ENCODE measurements around the gene KIAA1614.

The KIAA1614 gene

DNA sequence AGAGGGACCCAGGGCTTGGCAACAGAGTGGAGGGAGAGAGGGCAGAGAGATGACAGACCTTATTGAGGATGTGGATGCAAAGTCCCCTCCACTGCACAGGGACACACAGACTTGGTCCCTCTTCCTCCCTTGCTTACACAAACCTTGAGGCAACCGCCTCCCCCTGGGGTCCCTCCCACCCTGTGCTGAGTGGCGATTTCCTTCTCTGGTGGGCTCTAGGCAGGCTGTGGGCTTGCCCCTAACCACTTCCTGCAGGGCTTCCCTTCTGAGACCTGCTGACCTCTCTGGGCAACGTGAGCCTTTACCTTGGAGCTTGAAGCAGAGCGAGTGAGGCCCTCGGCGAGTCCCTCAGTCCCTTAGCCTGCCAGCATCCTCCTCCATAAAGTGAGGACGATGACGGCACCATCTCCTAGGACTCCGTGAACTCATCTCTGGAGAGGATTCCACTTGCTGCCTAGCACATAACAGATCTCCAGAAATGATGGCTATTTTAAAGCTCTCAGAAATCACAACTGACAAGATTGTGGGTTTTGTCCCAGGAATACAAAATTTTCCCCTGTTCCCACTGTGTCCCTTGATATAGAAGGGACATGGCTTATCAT, 25.0 kb downstream of the KIAA1614 start:
- Histone ChIP-seq H3K27me3 (ENCODE audit: insufficient read depth, low read depth) (no peaks in the 10 kb centered on the region), H3K4me3 (IDR thresholded peaks at IDR 0.05; ENCODE audit: insufficient read depth, low read depth, low read length) (no peak overlapping the region), H3K36me3 (ENCODE audit: insufficient read depth) (no peaks in the 10 kb centered on the region), H4K20me1 (ENCODE audit: insufficient read depth) (no peaks in the 10 kb centered on the region), H3K4me1 (ENCODE audit: low read depth, poor library complexity, severe bottlenecking) (no peaks in the 10 kb centered on the region), H3K27ac (no peak overlapping the region), H3K9ac (no peak overlapping the region), H3K4me2 (no peak overlapping the region), H2AFZ (ENCODE audit: low read depth) (no peak overlapping the region), H3K79me2 (ENCODE audit: insufficient read depth, low read depth) (no peaks in the 10 kb centered on the region)
- TF ChIP-seq, protein P1, sequence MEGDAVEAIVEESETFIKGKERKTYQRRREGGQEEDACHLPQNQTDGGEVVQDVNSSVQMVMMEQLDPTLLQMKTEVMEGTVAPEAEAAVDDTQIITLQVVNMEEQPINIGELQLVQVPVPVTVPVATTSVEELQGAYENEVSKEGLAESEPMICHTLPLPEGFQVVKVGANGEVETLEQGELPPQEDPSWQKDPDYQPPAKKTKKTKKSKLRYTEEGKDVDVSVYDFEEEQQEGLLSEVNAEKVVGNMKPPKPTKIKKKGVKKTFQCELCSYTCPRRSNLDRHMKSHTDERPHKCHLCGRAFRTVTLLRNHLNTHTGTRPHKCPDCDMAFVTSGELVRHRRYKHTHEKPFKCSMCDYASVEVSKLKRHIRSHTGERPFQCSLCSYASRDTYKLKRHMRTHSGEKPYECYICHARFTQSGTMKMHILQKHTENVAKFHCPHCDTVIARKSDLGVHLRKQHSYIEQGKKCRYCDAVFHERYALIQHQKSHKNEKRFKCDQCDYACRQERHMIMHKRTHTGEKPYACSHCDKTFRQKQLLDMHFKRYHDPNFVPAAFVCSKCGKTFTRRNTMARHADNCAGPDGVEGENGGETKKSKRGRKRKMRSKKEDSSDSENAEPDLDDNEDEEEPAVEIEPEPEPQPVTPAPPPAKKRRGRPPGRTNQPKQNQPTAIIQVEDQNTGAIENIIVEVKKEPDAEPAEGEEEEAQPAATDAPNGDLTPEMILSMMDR (conservative IDR thresholded peaks at IDR 0.05; ENCODE audit: low read depth, low read length), result no peak

DNA sequence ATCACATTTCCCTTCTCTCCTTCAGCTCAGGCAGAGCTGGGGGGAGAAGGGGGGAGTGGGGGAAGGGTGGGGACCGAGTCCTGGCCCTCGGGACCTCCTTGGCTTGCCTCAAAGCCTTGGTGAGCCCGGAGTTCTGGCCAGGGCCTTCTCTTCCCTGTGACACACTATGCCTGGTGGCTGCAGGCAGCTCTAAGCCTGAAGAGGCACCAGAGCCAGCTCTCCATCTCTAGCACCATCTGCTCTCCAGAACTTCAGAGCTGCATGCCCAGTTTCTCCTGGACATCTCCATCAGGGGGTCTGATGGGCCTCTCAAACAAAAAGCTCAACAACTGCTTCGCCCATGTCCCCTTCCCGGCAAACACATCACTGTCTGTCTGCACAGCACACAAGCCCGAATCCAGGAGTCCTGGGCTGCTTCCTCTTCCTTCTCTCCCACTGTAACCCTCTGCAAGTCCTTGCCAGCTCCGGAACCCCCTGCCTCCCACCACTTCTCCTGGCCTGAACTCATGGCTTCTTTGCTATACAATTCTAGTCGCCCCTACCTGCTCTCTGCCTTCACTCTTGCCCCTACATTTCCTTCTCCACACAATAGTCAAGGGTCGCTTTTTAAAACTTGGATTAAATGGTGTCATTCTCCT, 26.5 kb downstream of the KIAA1614 start:
- no peaks in the 10 kb centered on the region for H3K27me3 ChIP-seq (ENCODE audit: insufficient read depth, low read depth)
- no peaks in the 10 kb centered on the region for H4K20me1 ChIP-seq (ENCODE audit: insufficient read depth)
- TF ChIP-seq, protein P1 (conservative IDR thresholded peaks at IDR 0.05; ENCODE audit: low read depth, low read length), result no peak
- H3K4me1 ChIP-seq (ENCODE audit: low read depth, poor library complexity, severe bottlenecking), result no peaks in the 10 kb centered on the region
- H2AFZ ChIP-seq (ENCODE audit: low read depth), result no peak overlapping the region
- no peaks in the 10 kb centered on the region for H3K36me3 ChIP-seq (ENCODE audit: insufficient read depth)
- H3K4me3 ChIP-seq (IDR thresholded peaks at IDR 0.05; ENCODE audit: insufficient read depth, low read depth, low read length), result no peak overlapping the region
- no peak overlapping the region for H3K27ac ChIP-seq
- no peak overlapping the region for H3K9ac ChIP-seq
- no peak overlapping the region for H3K4me2 ChIP-seq
- no peaks in the 10 kb centered on the region for H3K79me2 ChIP-seq (ENCODE audit: insufficient read depth, low read depth)

DNA sequence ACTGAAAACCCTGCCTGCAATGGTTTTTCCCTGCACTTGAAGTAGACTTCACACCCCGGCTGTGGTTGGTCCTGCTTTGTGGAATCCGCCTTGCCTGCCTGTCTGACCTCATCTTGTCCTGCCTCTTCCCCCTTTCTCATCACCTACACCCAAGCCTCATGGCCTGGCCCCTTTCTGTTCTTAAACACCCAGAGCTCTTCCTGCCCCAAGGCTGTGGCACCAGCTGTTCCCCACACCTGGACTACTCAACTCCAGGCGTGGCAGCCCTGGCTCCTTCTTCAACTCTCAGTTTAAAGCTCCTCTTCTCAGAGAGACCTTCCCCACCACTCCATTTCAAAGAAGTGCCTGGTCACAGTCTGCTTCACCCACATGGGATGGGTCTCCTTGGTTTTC, 27.0 kb downstream of the KIAA1614 start:
- Histone ChIP-seq H3K4me3 (IDR thresholded peaks at IDR 0.05; ENCODE audit: insufficient read depth, low read depth, low read length) (no peak overlapping the region), H3K27me3 (ENCODE audit: insufficient read depth, low read depth) (no peaks in the 10 kb centered on the region), H3K27ac (no peak overlapping the region), H4K20me1 (ENCODE audit: insufficient read depth) (no peaks in the 10 kb centered on the region), H3K79me2 (ENCODE audit: insufficient read depth, low read depth) (no peaks in the 10 kb centered on the region), H3K36me3 (ENCODE audit: insufficient read depth) (no peaks in the 10 kb centered on the region), H2AFZ (ENCODE audit: low read depth) (no peak overlapping the region), H3K9ac (no peak overlapping the region), H3K4me1 (ENCODE audit: low read depth, poor library complexity, severe bottlenecking) (no peaks in the 10 kb centered on the region), H3K4me2 (no peak overlapping the region)
- TF ChIP-seq, protein P1 (conservative IDR thresholded peaks at IDR 0.05; ENCODE audit: low read depth, low read length), result no peak

DNA sequence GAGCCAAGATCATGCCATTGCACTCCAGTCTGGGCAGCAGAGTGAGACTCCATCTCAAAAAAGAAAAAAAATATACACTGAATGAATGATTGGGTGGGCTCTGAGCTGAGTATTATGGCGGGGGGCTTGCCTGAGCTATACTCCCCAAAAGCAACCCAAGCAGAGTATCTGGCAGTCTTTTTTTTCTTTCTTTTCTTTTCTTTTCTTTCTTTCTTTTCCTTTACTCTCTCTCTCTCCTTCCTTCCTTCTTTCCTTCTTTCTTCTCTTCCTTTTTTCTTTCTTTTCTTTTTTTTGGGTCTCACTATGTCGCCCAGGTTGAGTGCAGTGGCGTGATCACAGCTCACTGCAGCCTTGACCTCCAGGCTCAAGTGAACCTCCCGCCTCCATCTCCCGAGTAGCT, 27.7 kb downstream of the KIAA1614 start:
- TF ChIP-seq, protein P1 (conservative IDR thresholded peaks at IDR 0.05; ENCODE audit: low read depth, low read length), result no peak
- no peaks in the 10 kb centered on the region for H3K79me2 ChIP-seq (ENCODE audit: insufficient read depth, low read depth)
- no peaks in the 10 kb centered on the region for H3K27me3 ChIP-seq (ENCODE audit: insufficient read depth, low read depth)
- H3K4me2 ChIP-seq, result no peak overlapping the region
- no peaks in the 10 kb centered on the region for H3K36me3 ChIP-seq (ENCODE audit: insufficient read depth)
- no peak overlapping the region for H3K27ac ChIP-seq
- no peak overlapping the region for H3K4me3 ChIP-seq (IDR thresholded peaks at IDR 0.05; ENCODE audit: insufficient read depth, low read depth, low read length)
- H3K4me1 ChIP-seq (ENCODE audit: low read depth, poor library complexity, severe bottlenecking), result no peaks in the 10 kb centered on the region
- no peaks in the 10 kb centered on the region for H4K20me1 ChIP-seq (ENCODE audit: insufficient read depth)
- H2AFZ ChIP-seq (ENCODE audit: low read depth), result no peak overlapping the region
- H3K9ac ChIP-seq, result no peak overlapping the region

Measured in KMS-11 (cell line).